Measurements from ENCODE around the gene ARHGAP44.

DNA sequence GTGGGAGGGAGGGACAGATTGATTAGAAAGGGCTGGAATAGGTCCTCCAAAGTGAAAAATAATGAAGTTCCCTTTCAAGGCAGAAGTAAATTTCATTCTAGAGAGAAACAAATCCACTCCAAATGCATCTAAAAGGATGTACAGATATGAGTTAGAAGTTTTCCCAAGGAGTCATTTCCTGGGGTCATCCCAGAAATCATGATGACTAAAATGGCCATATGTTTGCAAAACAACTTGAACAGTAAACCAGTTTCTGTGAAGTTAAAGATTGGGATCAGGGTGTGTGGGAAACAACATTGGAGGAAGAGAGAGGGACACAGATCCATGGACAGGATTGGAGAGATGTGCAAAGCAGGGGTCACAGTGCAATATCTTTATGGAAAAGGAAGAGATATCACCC is 32.5 kb upstream of the ARHGAP44 start:
- TF ChIP-seq NFE2 (CRISPR knock-in tag; IDR thresholded peaks at IDR 0.05) (no peak), SRSF9 (IDR thresholded peaks at IDR 0.05; ENCODE audit: borderline replicate concordance, insufficient read depth, low read depth, low read length, poor library complexity, severe bottlenecking) (no peak), EP300 (IDR thresholded peaks at IDR 0.05; ENCODE audit: low read depth in 2 of 2, low read length in 2 of 2) (no peak), EP300 (CRISPR knock-in tag; IDR thresholded peaks at IDR 0.05; ENCODE audit: borderline replicate concordance) (no peak), NBN (conservative IDR thresholded peaks at IDR 0.05) (no peak), ZNF746 (CRISPR knock-in tag; IDR thresholded peaks at IDR 0.05) (no peak), POLR2A (IDR thresholded peaks at IDR 0.05; ENCODE audit: insufficient read depth in 1 of 2, low read depth in 2 of 2, low read length in 2 of 2) (no peak), MYC (CRISPR knock-in tag; IDR thresholded peaks at IDR 0.05; ENCODE audit: borderline replicate concordance) (no peak), EZH2 (conservative IDR thresholded peaks at IDR 0.05; ENCODE audit: low read depth, low read length) (no peak), ZNF354B (CRISPR knock-in tag; IDR thresholded peaks at IDR 0.05) (no peak), RAD21 (CRISPR knock-in tag; IDR thresholded peaks at IDR 0.05) (no peak), ZBTB7A (CRISPR knock-in tag; IDR thresholded peaks at IDR 0.05) (no peak)
- TF ChIP-seq, protein P1, sequence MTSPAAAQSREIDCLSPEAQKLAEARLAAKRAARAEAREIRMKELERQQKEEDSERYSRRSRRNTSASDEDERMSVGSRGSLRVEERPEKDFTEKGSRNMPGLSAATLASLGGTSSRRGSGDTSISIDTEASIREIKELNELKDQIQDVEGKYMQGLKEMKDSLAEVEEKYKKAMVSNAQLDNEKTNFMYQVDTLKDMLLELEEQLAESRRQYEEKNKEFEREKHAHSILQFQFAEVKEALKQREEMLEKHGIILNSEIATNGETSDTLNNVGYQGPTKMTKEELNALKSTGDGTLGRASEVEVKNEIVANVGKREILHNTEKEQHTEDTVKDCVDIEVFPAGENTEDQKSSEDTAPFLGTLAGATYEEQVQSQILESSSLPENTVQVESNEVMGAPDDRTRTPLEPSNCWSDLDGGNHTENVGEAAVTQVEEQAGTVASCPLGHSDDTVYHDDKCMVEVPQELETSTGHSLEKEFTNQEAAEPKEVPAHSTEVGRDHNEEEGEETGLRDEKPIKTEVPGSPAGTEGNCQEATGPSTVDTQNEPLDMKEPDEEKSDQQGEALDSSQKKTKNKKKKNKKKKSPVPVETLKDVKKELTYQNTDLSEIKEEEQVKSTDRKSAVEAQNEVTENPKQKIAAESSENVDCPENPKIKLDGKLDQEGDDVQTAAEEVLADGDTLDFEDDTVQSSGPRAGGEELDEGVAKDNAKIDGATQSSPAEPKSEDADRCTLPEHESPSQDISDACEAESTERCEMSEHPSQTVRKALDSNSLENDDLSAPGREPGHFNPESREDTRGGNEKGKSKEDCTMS (CRISPR knock-in tag; conservative IDR thresholded peaks at IDR 0.05), result no peak

Data from HepG2 (cell line).